Neural crest cell (in vitro differentiated cells): ENCODE data around the gene BTBD8. TPM values are rescaled to one million over a fixed set of nuclear protein-coding genes. Genes with fewer than 3 reads are reported as not detected.

Experiments used
- DNase-seq: peaks from one replicate; pipeline ENCODE4 v3.0.0; 2021; ENCODE audit warnings: low read depth, mixed read lengths, low spot score
- H3K27ac Mint-ChIP-seq: one replicate; pipeline ENCODE4 v1.8.0; 2021; ENCODE audit warnings: mild to moderate bottlenecking, mixed read lengths; ENCODE audit not compliant: unreplicated experiment
- H3K27me3 Mint-ChIP-seq: 2 replicates; pipeline ENCODE4 v1.8.0; 2021; ENCODE audit warnings: low read depth, mild to moderate bottlenecking, mixed read lengths
- H3K36me3 Mint-ChIP-seq: 2 replicates; pipeline ENCODE4 v1.8.0; 2021; ENCODE audit warnings: low read depth, mild to moderate bottlenecking, mixed read lengths
- H3K4me1 Mint-ChIP-seq: 2 replicates; pipeline ENCODE4 v1.8.0; 2021; ENCODE audit warnings: mixed read lengths
- H3K4me3 Mint-ChIP-seq: one replicate; pipeline ENCODE4 v1.8.0; 2021; ENCODE audit warnings: mild to moderate bottlenecking, mixed read lengths
- H3K9me3 Mint-ChIP-seq: 2 replicates; pipeline ENCODE4 v1.8.0; 2021; ENCODE audit warnings: mixed read lengths
- total RNA-seq: library from RNA; stranded (reverse); gene quantifications from 2 replicates; pipeline ENCODE4 v1.2.1, GENCODE V29; 2021
- TF ChIP-seq, protein P1 (sequence below): fragments of 200-600 bp; sonication (generic); conservative IDR thresholded peaks from 2 replicates; pipeline ENCODE4 v1.5.0; 2021; ENCODE audit warnings: antibody characterized with exemption, mild to moderate bottlenecking

The BTBD8 gene
- total RNA-seq, 1 donor from 2014 or later, result 2.4 TPM

DNA sequence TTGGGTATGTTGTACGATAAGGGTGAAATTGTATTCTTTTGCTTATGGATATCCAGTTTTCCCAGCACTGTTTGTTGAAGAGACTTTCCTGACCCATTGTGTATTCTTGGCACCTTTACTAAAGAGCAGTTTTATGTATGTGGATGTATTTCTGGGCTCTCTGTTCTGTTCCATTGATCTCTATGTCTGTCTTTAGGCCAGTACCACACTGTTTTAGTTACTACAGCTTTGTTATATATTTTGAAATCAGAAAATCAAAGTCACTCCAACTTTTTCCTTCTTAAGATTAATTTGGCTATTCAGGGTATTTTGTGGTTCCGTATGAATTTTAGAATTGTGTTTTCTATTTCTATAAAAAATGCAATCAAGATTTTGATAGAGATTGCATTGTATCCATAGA is 74.8 kb downstream of the BTBD8 start:
- peaks cover 22% of the 10 kb centered on the region for H3K36me3 Mint-ChIP-seq
- no peak for DNase-seq
- H3K9me3 Mint-ChIP-seq, result peaks cover 17% of the 10 kb centered on the region
- no peak overlapping the region for H3K27ac Mint-ChIP-seq
- H3K27me3 Mint-ChIP-seq, result no peaks in the 10 kb centered on the region
- no peak overlapping the region for H3K4me3 Mint-ChIP-seq
- no peaks in the 10 kb centered on the region for H3K4me1 Mint-ChIP-seq
- TF ChIP-seq, protein P1, sequence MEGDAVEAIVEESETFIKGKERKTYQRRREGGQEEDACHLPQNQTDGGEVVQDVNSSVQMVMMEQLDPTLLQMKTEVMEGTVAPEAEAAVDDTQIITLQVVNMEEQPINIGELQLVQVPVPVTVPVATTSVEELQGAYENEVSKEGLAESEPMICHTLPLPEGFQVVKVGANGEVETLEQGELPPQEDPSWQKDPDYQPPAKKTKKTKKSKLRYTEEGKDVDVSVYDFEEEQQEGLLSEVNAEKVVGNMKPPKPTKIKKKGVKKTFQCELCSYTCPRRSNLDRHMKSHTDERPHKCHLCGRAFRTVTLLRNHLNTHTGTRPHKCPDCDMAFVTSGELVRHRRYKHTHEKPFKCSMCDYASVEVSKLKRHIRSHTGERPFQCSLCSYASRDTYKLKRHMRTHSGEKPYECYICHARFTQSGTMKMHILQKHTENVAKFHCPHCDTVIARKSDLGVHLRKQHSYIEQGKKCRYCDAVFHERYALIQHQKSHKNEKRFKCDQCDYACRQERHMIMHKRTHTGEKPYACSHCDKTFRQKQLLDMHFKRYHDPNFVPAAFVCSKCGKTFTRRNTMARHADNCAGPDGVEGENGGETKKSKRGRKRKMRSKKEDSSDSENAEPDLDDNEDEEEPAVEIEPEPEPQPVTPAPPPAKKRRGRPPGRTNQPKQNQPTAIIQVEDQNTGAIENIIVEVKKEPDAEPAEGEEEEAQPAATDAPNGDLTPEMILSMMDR, result no peak

- Mint-ChIP-seq H3K4me1 (peaks cover 4% of the 10 kb centered on the region), H3K4me3 (no peak overlapping the region), H3K9me3 (peaks cover 33% of the 10 kb centered on the region), H3K27ac (no peak overlapping the region), H3K36me3 (peaks cover 31% of the 10 kb centered on the region), H3K27me3 (no peaks in the 10 kb centered on the region)
- TF ChIP-seq, protein P1, result no peak
- no peak for DNase-seq
Observed at GRCh38 chr1:92159593-92159992, 79.4 kb downstream of the BTBD8 start.

- Mint-ChIP-seq H3K27me3 (no peaks in the 10 kb centered on the region), H3K27ac (no peak overlapping the region), H3K9me3 (peaks cover 12% of the 10 kb centered on the region), H3K4me3 (no peak overlapping the region), H3K4me1 (peaks cover 7% of the 10 kb centered on the region), H3K36me3 (peaks cover 6% of the 10 kb centered on the region)
- TF ChIP-seq, protein P1, result no peak
- DNase-seq, result no peak
Observed at GRCh38 chr1:92165389-92165788, 85.2 kb downstream of the BTBD8 start.

DNA sequence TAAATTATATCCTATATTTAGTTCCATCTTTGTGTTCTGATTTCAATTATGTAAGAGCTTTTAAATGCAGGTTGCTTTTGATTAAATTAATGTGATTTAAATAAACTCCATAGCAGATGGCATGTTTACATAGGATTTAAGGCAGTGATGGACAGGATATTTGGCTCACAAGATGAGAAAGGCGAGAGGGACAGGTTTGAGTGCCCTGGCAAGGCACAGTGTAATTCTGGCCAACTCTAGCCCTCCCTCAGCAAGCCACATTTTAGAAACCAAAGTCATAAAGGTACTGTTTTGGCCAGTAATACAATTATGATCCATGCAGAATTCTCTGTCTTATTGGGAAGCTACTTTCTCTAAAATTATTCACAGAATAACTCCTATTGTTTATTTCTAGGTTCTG is 87.0 kb downstream of the BTBD8 start:
- Mint-ChIP-seq H3K4me3 (no peak overlapping the region), H3K27ac (no peak overlapping the region), H3K9me3 (peaks cover 5% of the 10 kb centered on the region), H3K27me3 (no peaks in the 10 kb centered on the region), H3K4me1 (peaks cover 4% of the 10 kb centered on the region), H3K36me3 (peaks cover 1% of the 10 kb centered on the region)
- no peak for DNase-seq
- TF ChIP-seq, protein P1, result no peak

DNA sequence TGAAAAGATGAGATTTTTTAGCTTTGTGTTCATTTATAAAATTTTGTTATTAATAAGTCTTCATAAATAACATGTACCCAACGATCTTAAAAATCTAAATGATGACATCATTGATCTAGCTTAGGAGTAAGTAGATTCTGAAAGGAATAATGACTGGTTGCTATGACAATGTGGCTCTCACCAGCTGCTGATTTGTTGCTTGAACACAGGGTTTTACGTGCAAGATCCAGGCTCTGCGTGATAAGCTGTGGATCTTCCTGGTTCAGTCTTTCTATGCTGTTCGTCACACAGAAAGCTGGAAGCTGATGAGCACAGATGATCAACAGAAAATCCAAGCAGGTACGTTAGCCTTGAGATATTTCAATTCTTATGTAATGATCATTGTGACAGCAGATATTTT is 88.5 kb downstream of the BTBD8 start:
- DNase-seq, result no peak
- TF ChIP-seq, protein P1, result no peak
- H3K36me3 Mint-ChIP-seq, result no peaks in the 10 kb centered on the region
- H3K4me1 Mint-ChIP-seq, result peaks cover 4% of the 10 kb centered on the region
- H3K27me3 Mint-ChIP-seq, result no peaks in the 10 kb centered on the region
- H3K4me3 Mint-ChIP-seq, result no peak overlapping the region
- peaks cover 3% of the 10 kb centered on the region for H3K9me3 Mint-ChIP-seq
- H3K27ac Mint-ChIP-seq, result no peak overlapping the region
